Glutamatergic neuron (in vitro differentiated cells): Measurements from ENCODE around the gene MGMT. TPM values are rescaled to one million over a fixed set of nuclear protein-coding genes. Genes with fewer than 3 reads are reported as not detected.

ENCODE experiments used
- DNase-seq: peaks from one replicate; pipeline ENCODE4 v3.0.0; 2022
- H3K27ac Mint-ChIP-seq: one replicate; pipeline ENCODE4 v1.8.0; 2020; ENCODE audit warnings: mild to moderate bottlenecking, mixed read lengths, inconsistent platforms; ENCODE audit not compliant: unreplicated experiment
- H3K27me3 Mint-ChIP-seq: one replicate; pipeline ENCODE4 v1.8.0; 2020; ENCODE audit warnings: mild to moderate bottlenecking, moderate library complexity, mixed read lengths, inconsistent platforms; ENCODE audit not compliant: unreplicated experiment
- H3K36me3 Mint-ChIP-seq: one replicate; pipeline ENCODE4 v1.8.0; 2020; ENCODE audit warnings: mild to moderate bottlenecking, mixed read lengths, inconsistent platforms; ENCODE audit not compliant: unreplicated experiment
- H3K4me1 Mint-ChIP-seq: one replicate; pipeline ENCODE4 v1.8.0; 2020; ENCODE audit warnings: mild to moderate bottlenecking, low read depth, mixed read lengths, inconsistent platforms; ENCODE audit not compliant: unreplicated experiment
- H3K4me3 Mint-ChIP-seq: one replicate; pipeline ENCODE4 v1.8.0; 2020; ENCODE audit warnings: mild to moderate bottlenecking, mixed read lengths, inconsistent platforms; ENCODE audit not compliant: unreplicated experiment
- H3K9me3 Mint-ChIP-seq: one replicate; pipeline ENCODE4 v1.8.0; 2020; ENCODE audit warnings: mild to moderate bottlenecking, moderate library complexity, mixed read lengths, inconsistent platforms; ENCODE audit not compliant: unreplicated experiment
- CTCF ChIP-seq: fragments of 200-600 bp; sonication (generic); IDR thresholded peaks from one replicate; pipeline ENCODE4 v1.5.0; 2021; ENCODE audit not compliant: partially characterized antibody, unreplicated experiment
- total RNA-seq: library from RNA; stranded (reverse); fragmentation: NEBNext Ultra II Directional; extraction: Animal tissue kit (Norgen Biotek cat#: 25700); gene quantifications from one replicate; pipeline ENCODE4 v1.2.1, GENCODE V29; 2021; ENCODE audit not compliant: unreplicated experiment

MGMT gene
- total RNA-seq, 1 donor from 2014 or later, result 15.9 TPM

GRCh38 chr10:129764011-129764900, 297.2 kb downstream of the MGMT start:
- Mint-ChIP-seq H3K36me3 (peaks cover 5% of the 10 kb centered on the region), H3K27ac (peak overlapping the region; percentile 89), H3K4me3 (peak overlapping the region; percentile 65), H3K9me3 (peaks cover 4% of the 10 kb centered on the region), H3K4me1 (peaks cover 26% of the 10 kb centered on the region), H3K27me3 (peaks cover 4% of the 10 kb centered on the region)
- no peak for TF ChIP-seq CTCF
- no peak for DNase-seq

DNA sequence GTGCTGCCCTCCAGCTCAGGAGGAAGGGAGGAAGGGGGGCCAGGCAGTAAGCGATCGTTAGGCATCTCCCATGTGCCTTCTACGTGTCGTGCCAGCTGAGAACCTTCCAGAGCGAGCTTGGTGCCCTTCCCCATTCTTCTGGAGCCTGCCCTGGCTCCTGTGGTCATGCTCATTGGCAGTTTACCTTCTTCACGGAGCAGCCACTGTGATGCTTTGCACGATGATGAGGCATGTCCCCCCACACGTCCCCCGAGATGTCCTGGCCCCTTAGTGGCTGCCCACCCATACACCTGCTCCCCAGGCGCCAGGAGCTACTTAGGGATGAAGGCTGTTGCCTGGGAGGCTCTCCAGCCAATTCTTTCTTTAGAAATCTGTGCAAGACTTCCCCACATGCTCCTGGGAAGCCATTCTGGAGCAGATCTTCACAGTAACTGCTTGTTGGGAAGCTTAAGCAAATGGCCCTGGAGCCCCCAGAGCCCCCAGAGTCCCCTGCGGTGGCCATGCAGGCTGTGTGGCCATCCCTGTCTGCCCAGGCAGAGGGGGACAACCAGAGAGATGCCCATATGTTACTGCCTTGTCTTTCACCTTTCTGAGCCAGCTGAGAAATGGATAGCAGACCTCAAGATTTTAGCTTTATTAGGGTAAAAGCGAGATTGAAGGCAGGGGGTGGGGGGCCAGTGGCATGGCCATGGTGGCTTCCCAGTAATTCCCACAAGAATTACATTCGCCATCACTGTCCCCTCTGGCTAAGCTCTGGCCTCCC, 298.0 kb downstream of the MGMT start:
- no peak for DNase-seq

GRCh38 chr10:129765664-129766550, 298.9 kb downstream of the MGMT start:
- no peak for TF ChIP-seq CTCF
- no peak for DNase-seq
- Mint-ChIP-seq H3K9me3 (peaks cover 3% of the 10 kb centered on the region), H3K4me3 (no peak overlapping the region), H3K4me1 (peaks cover 26% of the 10 kb centered on the region), H3K36me3 (peaks cover under 1% of the 10 kb centered on the region), H3K27ac (no peak overlapping the region), H3K27me3 (peaks cover 4% of the 10 kb centered on the region)

More for the DNA sequence above, 298.0 kb downstream of the MGMT start:
- Mint-ChIP-seq H3K27ac (peak overlapping the region; percentile 28), H3K4me1 (peaks cover 26% of the 10 kb centered on the region), H3K9me3 (peaks cover 6% of the 10 kb centered on the region), H3K4me3 (no peak overlapping the region), H3K27me3 (peaks cover 4% of the 10 kb centered on the region), H3K36me3 (peaks cover 5% of the 10 kb centered on the region)
- TF ChIP-seq CTCF, result no peak

GRCh38 chr10:129766611-129767550, 299.8 kb downstream of the MGMT start:
- no peak overlapping the region for H3K27ac Mint-ChIP-seq
- H3K4me1 Mint-ChIP-seq, result peaks cover 24% of the 10 kb centered on the region
- H3K36me3 Mint-ChIP-seq, result no peaks in the 10 kb centered on the region
- no peak for DNase-seq
- H3K27me3 Mint-ChIP-seq, result peaks cover 4% of the 10 kb centered on the region
- TF ChIP-seq CTCF, result no peak
- H3K9me3 Mint-ChIP-seq, result peaks cover 3% of the 10 kb centered on the region
- no peak overlapping the region for H3K4me3 Mint-ChIP-seq
